Measurements from ENCODE around the gene FSTL3.

Gene FSTL3

GRCh38 chr19:645912-646778 lies 30.0 kb upstream of the FSTL3 start:
- DNase-seq = no peak

- DNase-seq = no peak
These were observed 29.2 kb upstream of the FSTL3 start for GRCh38 chr19:646779-647565.

GRCh38 chr19:647566-648284 lies 28.5 kb upstream of the FSTL3 start:
- DNase-seq = no peak

- DNase-seq = no peak
These were observed 27.9 kb upstream of the FSTL3 start for GRCh38 chr19:648305-648704.

GRCh38 chr19:648904-649801 lies 27.0 kb upstream of the FSTL3 start:
- no peak for DNase-seq

- no peak for DNase-seq
These were observed 26.1 kb upstream of the FSTL3 start for GRCh38 chr19:650121-650520.

- no peak for DNase-seq
These were observed 24.9 kb upstream of the FSTL3 start for GRCh38 chr19:651114-651818.

GRCh38 chr19:651991-652390 lies 24.2 kb upstream of the FSTL3 start:
- no peak for DNase-seq

GRCh38 chr19:652467-653389 lies 23.5 kb upstream of the FSTL3 start:
- DNase-seq = no peak

- no peak for DNase-seq
These were observed 22.8 kb upstream of the FSTL3 start for GRCh38 chr19:653425-653824.

- no peak for DNase-seq
These were observed 20.5 kb upstream of the FSTL3 start for GRCh38 chr19:655691-656090.

GRCh38 chr19:656751-657559 lies 19.2 kb upstream of the FSTL3 start:
- no peak for DNase-seq

GRCh38 chr19:657611-658010 lies 18.6 kb upstream of the FSTL3 start:
- no peak for DNase-seq

GRCh38 chr19:658059-658839 lies 17.9 kb upstream of the FSTL3 start:
- DNase-seq = no peak

- DNase-seq = peak; percentile 76
These were observed 17.0 kb upstream of the FSTL3 start for GRCh38 chr19:658916-659839.

- DNase-seq = no peak
These were observed 15.3 kb upstream of the FSTL3 start for GRCh38 chr19:660793-661426.

All from CD4-positive, alpha-beta T cell treated with Interleukin-17A for 1 hour (primary cell).